Measurements from ENCODE around the gene PDE11A.

The PDE11A gene

GRCh38 chr2:177896587-177896986, 176.0 kb downstream of the PDE11A start:
- TF ChIP-seq CTCF (IDR thresholded peaks at IDR 0.05; ENCODE audit: extremely low read depth, insufficient read depth, missing control alignments): no peak
- in situ Hi-C loops (cut with MboI; ENCODE audit: low pct_unique_long_range_greater_than_20kb, low sequenced_read_pairs, unreplicated experiment): no loop called here

GRCh38 chr2:177894546-177894945, 178.0 kb downstream of the PDE11A start:
- TF ChIP-seq CTCF (IDR thresholded peaks at IDR 0.05; ENCODE audit: extremely low read depth, insufficient read depth, missing control alignments): no peak
- no peak for DNase-seq (ENCODE audit: low spot score)
- in situ Hi-C loops (cut with MboI; ENCODE audit: low pct_unique_long_range_greater_than_20kb, low sequenced_read_pairs, unreplicated experiment): no loop called here

More at GRCh38 chr2:177896587-177896986, 176.0 kb downstream of the PDE11A start:
- DNase-seq (ENCODE audit: low spot score): no peak

- TF ChIP-seq CTCF (IDR thresholded peaks at IDR 0.05; ENCODE audit: extremely low read depth, insufficient read depth, missing control alignments): no peak
- in situ Hi-C loops (cut with MboI; ENCODE audit: low pct_unique_long_range_greater_than_20kb, low sequenced_read_pairs, unreplicated experiment): no loop called here
- DNase-seq (ENCODE audit: low spot score): no peak
These were observed 178.7 kb downstream of the PDE11A start for GRCh38 chr2:177893880-177894279.

- in situ Hi-C loops (cut with MboI; ENCODE audit: low pct_unique_long_range_greater_than_20kb, low sequenced_read_pairs, unreplicated experiment): no loop called here
- no peak for TF ChIP-seq CTCF (IDR thresholded peaks at IDR 0.05; ENCODE audit: extremely low read depth, insufficient read depth, missing control alignments)
- DNase-seq (ENCODE audit: low spot score): no peak
These were observed 181.0 kb downstream of the PDE11A start for GRCh38 chr2:177891533-177891932.

- no peak for TF ChIP-seq CTCF (IDR thresholded peaks at IDR 0.05; ENCODE audit: extremely low read depth, insufficient read depth, missing control alignments)
- in situ Hi-C loops (cut with MboI; ENCODE audit: low pct_unique_long_range_greater_than_20kb, low sequenced_read_pairs, unreplicated experiment): no loop called here
- no peak for DNase-seq (ENCODE audit: low spot score)
These were observed 182.6 kb downstream of the PDE11A start for GRCh38 chr2:177889818-177890460.

- TF ChIP-seq CTCF (IDR thresholded peaks at IDR 0.05; ENCODE audit: extremely low read depth, insufficient read depth, missing control alignments): no peak
- no peak for DNase-seq (ENCODE audit: low spot score)
- in situ Hi-C loops (cut with MboI; ENCODE audit: low pct_unique_long_range_greater_than_20kb, low sequenced_read_pairs, unreplicated experiment): no loop called here
These were observed 184.0 kb downstream of the PDE11A start for GRCh38 chr2:177888581-177888980.

Data from GM13977 (cell line).